GM12878 (cell line): Measurements from ENCODE around the gene PIK3R4. TPM values are rescaled to one million over a fixed set of nuclear protein-coding genes. Genes with fewer than 3 reads are reported as not detected.

ENCODE experiments used
- ATAC-seq: fragments of 200-7000 bp; cut with Tn5 transposase; 3 replicates; pipeline ENCODE4 v1.9.1; 2020; ENCODE audit warnings: mild to moderate bottlenecking, moderate library complexity
- BruUV-seq: library from RNA; stranded (reverse); fragments of 400-500 nt; replicated peaks from 2 replicates; lab custom pipeline; 2021; lab: Mats Ljungman, UMichigan
- CTCF ChIA-PET: fragments of 300-600 bp; sonication (Branson Sonifier 250); formaldehyde crosslinking; extraction: SDS; loops from one replicate; lab custom pipeline; 2021; ENCODE audit warnings: inconsistent platforms; lab: Yijun Ruan, JAX
- POLR2A ChIA-PET: fragments of 350-600 bp; formaldehyde crosslinking; extraction: SDS; loops from one replicate; lab custom pipeline; 2021; ENCODE audit warnings: inconsistent platforms; lab: Charles Lee
- RAD21 ChIA-PET: fragments of 300-600 bp; sonication (Branson Sonifier 250); formaldehyde crosslinking; loops from one replicate; lab custom pipeline; 2023; ENCODE audit warnings: antibody characterized with exemption; ENCODE audit not compliant: unreplicated experiment; lab: Charles Lee
- SMC1A ChIA-PET: fragments of 300-600 bp; sonication (Branson Sonifier 250); formaldehyde crosslinking; loops from one replicate; lab custom pipeline; 2023; ENCODE audit not compliant: unreplicated experiment, uncharacterized antibody; lab: Charles Lee
- DNase-seq: peaks from one replicate; pipeline ENCODE4 v3.0.0-alpha.2; 2011; ENCODE audit warnings: low read depth, low spot score
- FAIRE-seq: peaks from 3 replicates; lab custom pipeline; 2011; peaks lifted over from hg19 to GRCh38; lab: Jason Lieb, UNC
- H2AFZ ChIP-seq: 2 replicates; pipeline ENCODE4 v1.6.0; 2011; ENCODE audit warnings: low read depth, low read length, control low read depth; ENCODE audit not compliant: control insufficient read depth
- H3K27ac ChIP-seq: 2 replicates; pipeline ENCODE4 v1.5.1; 2011; ENCODE audit warnings: control low read depth; ENCODE audit not compliant: control insufficient read depth, insufficient read depth
- H3K27me3 ChIP-seq, 2 experiments: replicated peaks in 1 of 2; 2 replicates each; pipeline versions ENCODE4 v1.6.0 to v1.6.1; 2011; ENCODE audit warnings: low read length in 1 of 2; ENCODE audit not compliant: control insufficient read depth in 2 of 2, insufficient read depth in 2 of 2
- H3K36me3 ChIP-seq, 2 experiments: 2 replicates each; pipeline ENCODE4 v1.5.1; 2011; ENCODE audit warnings: low read length in 1 of 2; ENCODE audit not compliant: control insufficient read depth in 2 of 2, insufficient read depth in 2 of 2
- H3K4me1 ChIP-seq: 2 replicates; pipeline ENCODE4 v1.6.1; 2011; ENCODE audit warnings: mild to moderate bottlenecking, low read length, moderate library complexity, mixed read lengths; ENCODE audit not compliant: control insufficient read depth, insufficient read depth
- H3K4me2 ChIP-seq: 2 replicates; pipeline ENCODE4 v1.6.0; 2011; ENCODE audit warnings: control low read depth; ENCODE audit not compliant: control insufficient read depth, insufficient read depth
- H3K4me3 ChIP-seq: fragments of 200-600 bp; sonication (generic); 2 replicates; pipeline ENCODE4 v1.5.1; 2016
- H3K79me2 ChIP-seq: 2 replicates; pipeline ENCODE4 v1.6.0; 2011; ENCODE audit warnings: low read length; ENCODE audit not compliant: control insufficient read depth, insufficient read depth
- H3K9ac ChIP-seq: 2 replicates; pipeline ENCODE4 v1.8.0; 2011; ENCODE audit warnings: low read length, control low read depth, mixed read lengths; ENCODE audit not compliant: control insufficient read depth, insufficient read depth
- H3K9me3 ChIP-seq: replicated peaks from 3 replicates; pipeline ENCODE4 v1.5.1; 2011; ENCODE audit warnings: mild to moderate bottlenecking, low read length; ENCODE audit not compliant: control insufficient read depth, insufficient read depth
- H4K20me1 ChIP-seq: 2 replicates; pipeline ENCODE4 v1.6.0; 2011; ENCODE audit not compliant: control insufficient read depth, insufficient read depth
- BMI1 ChIP-seq: fragments of 450-650 bp; IDR thresholded peaks from 2 replicates; pipeline ENCODE4 v1.6.1; 2016; ENCODE audit warnings: mild to moderate bottlenecking, moderate library complexity, borderline replicate concordance
- CTCF ChIP-seq, 3 experiments: IDR thresholded peaks in 2 of 3; conservative IDR thresholded peaks in 1 of 3; 2 replicates each; pipeline ENCODE4 v1.5.1; 2011; ENCODE audit warnings: low read depth in 3 of 3, low read length in 3 of 3, mild to moderate bottlenecking in 3 of 3, control low read depth in 2 of 3, moderate library complexity in 2 of 3, inconsistent platforms in 1 of 3, mixed read lengths in 1 of 3; ENCODE audit not compliant: control insufficient read depth in 2 of 3, insufficient read depth in 1 of 3; ENCODE audit errors: extremely low read depth in 1 of 3
- HDGF ChIP-seq: fragments of 450-650 bp; IDR thresholded peaks from 2 replicates; pipeline ENCODE4 v1.6.1; 2016; ENCODE audit warnings: antibody characterized with exemption
- IKZF2 ChIP-seq, 2 experiments: fragments of 450-650 bp; IDR thresholded peaks; 2 replicates each; pipeline ENCODE4 v1.6.1; 2017; ENCODE audit warnings: mild to moderate bottlenecking in 2 of 2, moderate library complexity in 2 of 2
- NFXL1 ChIP-seq: fragments of 450-650 bp; IDR thresholded peaks from 2 replicates; pipeline ENCODE4 v1.6.1; 2017; ENCODE audit warnings: antibody characterized with exemption, mild to moderate bottlenecking, borderline replicate concordance
- PML ChIP-seq: IDR thresholded peaks from 2 replicates; pipeline ENCODE4 v1.6.1; 2012; ENCODE audit warnings: low read length, inconsistent platforms
- POLR2AphosphoS5 ChIP-seq: IDR thresholded peaks from 2 replicates; pipeline ENCODE4 v1.6.1; 2011; ENCODE audit warnings: mild to moderate bottlenecking, low read length, inconsistent platforms
- SMC3 ChIP-seq: IDR thresholded peaks from 2 replicates; pipeline ENCODE4 v1.6.1; 2011; ENCODE audit warnings: low read length, improper control_type of control experiment, borderline replicate concordance
- SREBF2 ChIP-seq: IDR thresholded peaks from 2 replicates; pipeline ENCODE4 v1.6.1; 2012; ENCODE audit warnings: mild to moderate bottlenecking, low read length
- TBL1XR1 ChIP-seq: IDR thresholded peaks from 2 replicates; pipeline ENCODE4 v1.6.1; 2012; ENCODE audit warnings: low read depth, low read length, improper control_type of control experiment
- WGBS: methylation state at CpG from one replicate; pipeline ENCODE4 v1.1.6; 2016; ENCODE audit warnings: low lambda C conversion rate; ENCODE audit not compliant: insufficient replicate concordance, insufficient coverage; ENCODE audit errors: missing lambda C conversion rate; 5-methylcytosine and 5-hydroxymethylcytosine counted together
- in situ Hi-C: fragments of 300-500 bp; cut with MboI; formaldehyde crosslinking; loops from 9 replicates; pipeline ENCODE4 v1.14.3; 2018; ENCODE audit warnings: mixed read lengths
- intact Hi-C: fragments of 100-400 bp; cut with micrococcal nuclease; formaldehyde crosslinking; loops from one replicate; pipeline ENCODE4 v1.14.2; 2022; ENCODE audit not compliant: unreplicated experiment
- polyA plus RNA-seq, 11 experiments: library from polyadenylated mRNA; depleted of rRNA in 4 of 11; unstranded in 6 of 11; stranded (reverse) in 5 of 11; fragments of >200 nt; fragmentation: Nextera tagmentation in 4 of 11; fragmentation: Illumina TruSeq in 1 of 11; extraction: Ambion mirVana in 4 of 11; extraction: Trizol in 1 of 11; gene quantifications; 1 replicate in 1 of 11; 2 replicates in 10 of 11; pipeline versions ENCODE4 v1.2.1 to v1.2.3, GENCODE V29; 2011 to 2016; ENCODE audit warnings: inconsistent platforms in 2 of 11, missing spikeins in 2 of 11, low read depth in 1 of 11
- total RNA-seq, 4 experiments: library from RNA; depleted of rRNA in 3 of 4; stranded (reverse); fragments of >200 nt in 3 of 4; fragmentation: Illumina TruSeq in 1 of 4; extraction: Trizol in 1 of 4; gene quantifications; 2 replicates each; pipeline versions ENCODE4 v1.2.1 to v1.2.3, GENCODE V29; 2013 to 2021
- TF ChIP-seq, protein P1 (sequence below): IDR thresholded peaks from 2 replicates; pipeline ENCODE4 v1.6.1; 2011; ENCODE audit warnings: mild to moderate bottlenecking, low read depth, low read length, moderate library complexity; ENCODE audit not compliant: insufficient replicate concordance

PIK3R4 gene
- total and polyA plus RNA-seq, 10 of the 15 experiments (the other 5 are each of a cell fraction or from before 2014, with no cell fraction given) = 22.6 to 50.2 (median 31.1) TPM

DNA sequence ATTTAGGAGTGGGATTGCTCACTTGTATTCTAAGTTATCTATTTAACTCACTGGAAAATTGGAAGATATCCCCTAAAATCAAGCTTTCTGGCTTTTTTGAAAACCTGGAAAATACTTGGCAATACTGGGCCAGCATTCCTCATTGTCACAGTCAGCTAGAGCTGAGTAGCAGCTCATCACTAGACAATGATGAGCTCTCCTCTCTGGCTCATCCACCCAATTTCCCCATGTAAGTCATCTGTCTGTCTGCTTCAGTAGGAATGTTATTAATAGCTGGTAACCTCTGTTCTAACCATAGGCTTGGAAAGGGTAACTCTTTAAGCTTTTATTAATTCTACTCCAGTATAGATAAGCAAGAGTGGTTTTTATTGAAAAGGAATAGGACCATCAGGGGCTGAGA lies 39.7 kb upstream of the PIK3R4 start:
- H3K27me3 ChIP-seq = no peaks in the 10 kb centered on the region
- no peak for FAIRE-seq
- no TSS peak for BruUV-seq
- H3K36me3 ChIP-seq = no peaks in the 10 kb centered on the region
- no peak overlapping the region for H3K9ac ChIP-seq
- no peak for ATAC-seq
- H3K4me1 ChIP-seq = no peaks in the 10 kb centered on the region
- no peak overlapping the region for H3K27ac ChIP-seq
- H3K9me3 ChIP-seq = no peaks in the 10 kb centered on the region
- intact Hi-C loops (loop anchor here (5.0 kb wide), 1 partner anchor 36 kb away; no protein-coding TSS in a partner anchor), in situ Hi-C loops (no loop called here)
- ChIA-PET CTCF (interaction anchor here (0.7 to 1.7 kb wide), 3 partner anchors 63 to 1087 kb away, joined by 3 to 4 read pairs (median 4); partner anchors contain the start of gene ATP2C1), SMC1A (interaction anchor here (0.6 to 2.0 kb wide), 7 partner anchors 16 to 139 kb away, joined by 3 to 7 read pairs (median 3); partner anchors contain the start of gene ATP2C1), POLR2A (no interaction called here), RAD21 (interaction anchor here (2.0 kb wide), 1 partner anchor 107 kb away, joined by 5 read pairs; no protein-coding TSS in a partner anchor)
- no peak overlapping the region for H3K4me2 ChIP-seq
- H2AFZ ChIP-seq = no peak overlapping the region
- H4K20me1 ChIP-seq = no peaks in the 10 kb centered on the region
- no peak for DNase-seq
- no peaks in the 10 kb centered on the region for H3K79me2 ChIP-seq
- TF ChIP-seq BMI1 (no peak), IKZF2 (IDR thresholded peaks at IDR 0.05) (no peak), PML (no peak)
- H3K4me3 ChIP-seq = no peak overlapping the region

- in situ Hi-C loops = no loop called here
- FAIRE-seq = no peak
- no peaks in the 10 kb centered on the region for H4K20me1 ChIP-seq
- ChIA-PET RAD21 (interaction anchor here (1.6 kb wide), 1 partner anchor 68 kb away, joined by 4 read pairs; no protein-coding TSS in a partner anchor), SMC1A (interaction anchor here (0.6 to 2.1 kb wide), 2 partner anchors 23 to 78 kb away, joined by 4 read pairs; no protein-coding TSS in a partner anchor), CTCF (interaction anchor here (0.6 to 1.7 kb wide), 3 partner anchors 23 to 501 kb away, joined by 3 read pairs; no protein-coding TSS in a partner anchor), POLR2A (interaction anchor here (0.9 to 1.0 kb wide), 2 partner anchors 45 to 76 kb away, joined by 3 read pairs; no protein-coding TSS in a partner anchor)
- H3K9me3 ChIP-seq = no peaks in the 10 kb centered on the region
- H3K79me2 ChIP-seq = no peaks in the 10 kb centered on the region
- no peak overlapping the region for H3K9ac ChIP-seq
- H3K4me1 ChIP-seq = peaks cover 17% of the 10 kb centered on the region
- H3K36me3 ChIP-seq = no peaks in the 10 kb centered on the region
- intact Hi-C loops = no loop called here
- no peak overlapping the region for H2AFZ ChIP-seq
- H3K4me2 ChIP-seq = no peak overlapping the region
- no peak overlapping the region for H3K27ac ChIP-seq
- ATAC-seq = no peak
- no peak overlapping the region for H3K4me3 ChIP-seq
- DNase-seq = no peak
- WGBS = 60% methylated on average over 3 of the region's 3 CpGs
- H3K27me3 ChIP-seq = no peaks in the 10 kb centered on the region
- BruUV-seq = no TSS peak
- TF ChIP-seq PML (no peak), NFXL1 (no peak), SREBF2 (no peak), TBL1XR1 (no peak), HDGF (no peak), SMC3 (no peak), POLR2AphosphoS5 (no peak), CTCF (IDR thresholded peaks at IDR 0.05 in 2 of 3, conservative IDR thresholded peaks at IDR 0.05 in 1 of 3; ENCODE audit: control insufficient read depth in 2 of 3, extremely low read depth in 1 of 3, insufficient read depth in 1 of 3, low read depth in 3 of 3, low read length in 3 of 3) (no peak)
- TF ChIP-seq, protein P1, sequence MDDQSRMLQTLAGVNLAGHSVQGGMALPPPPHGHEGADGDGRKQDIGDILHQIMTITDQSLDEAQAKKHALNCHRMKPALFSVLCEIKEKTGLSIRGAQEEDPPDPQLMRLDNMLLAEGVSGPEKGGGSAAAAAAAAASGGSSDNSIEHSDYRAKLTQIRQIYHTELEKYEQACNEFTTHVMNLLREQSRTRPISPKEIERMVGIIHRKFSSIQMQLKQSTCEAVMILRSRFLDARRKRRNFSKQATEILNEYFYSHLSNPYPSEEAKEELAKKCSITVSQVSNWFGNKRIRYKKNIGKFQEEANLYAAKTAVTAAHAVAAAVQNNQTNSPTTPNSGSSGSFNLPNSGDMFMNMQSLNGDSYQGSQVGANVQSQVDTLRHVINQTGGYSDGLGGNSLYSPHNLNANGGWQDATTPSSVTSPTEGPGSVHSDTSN = no peak
Measured at GRCh38 chr3:130783629-130784028, 37.0 kb upstream of the PIK3R4 start.
